Natural killer cell (primary cell): ENCODE measurements around the gene CEP57. TPM values are rescaled to one million over a fixed set of nuclear protein-coding genes. Genes with fewer than 3 reads are reported as not detected.
A peak's percentile ranks its signal among the peaks of the same experiment; 100 is the strongest.

Experiments used
- ATAC-seq, 3 donors: fragments of 150-1000 bp in 2 of 3; fragments of 200-7000 bp in 1 of 3; cut with Tn5 transposase; 1 replicate in 1 of 3; 2 replicates in 2 of 3; pipeline ENCODE4 v1.10.0; 2021; ENCODE audit warnings: mild to moderate bottlenecking in 2 of 3, moderate library complexity in 2 of 3
- DNase-seq, 2 donors: peaks; one replicate each; pipeline versions ENCODE4 v3.0.0 to v3.0.0-alpha.2; 2013 to 2021; ENCODE audit warnings: mixed read lengths in 1 of 2
- H3K27ac ChIP-seq: one replicate; pipeline ENCODE4 v1.5.1; 2013; ENCODE audit warnings: mild to moderate bottlenecking, low read length
- H3K27me3 ChIP-seq: one replicate; pipeline ENCODE4 v1.6.1; 2013; ENCODE audit warnings: low read length; ENCODE audit not compliant: control insufficient read depth, insufficient read depth
- H3K36me3 ChIP-seq: one replicate; pipeline ENCODE4 v1.6.1; 2013; ENCODE audit warnings: low read length; ENCODE audit not compliant: control insufficient read depth, insufficient read depth
- H3K4me1 ChIP-seq: one replicate; pipeline ENCODE4 v1.6.1; 2013; ENCODE audit warnings: low read length; ENCODE audit not compliant: control insufficient read depth, insufficient read depth
- H3K4me3 ChIP-seq: one replicate; pipeline ENCODE4 v1.5.1; 2013; ENCODE audit warnings: low read length
- H3K9me3 ChIP-seq: one replicate; pipeline ENCODE4 v1.6.1; 2013; ENCODE audit warnings: low read length; ENCODE audit not compliant: control insufficient read depth, insufficient read depth
- H3K27ac Mint-ChIP-seq, 2 donors: one replicate each; pipeline ENCODE4 v1.8.0; 2022; ENCODE audit warnings: mild to moderate bottlenecking in 2 of 2, mixed read lengths in 2 of 2, moderate library complexity in 1 of 2
- H3K27me3 Mint-ChIP-seq, 2 donors: one replicate each; pipeline ENCODE4 v1.8.0; 2022; ENCODE audit warnings: low read depth in 2 of 2, mixed read lengths in 2 of 2
- H3K36me3 Mint-ChIP-seq: one replicate; pipeline ENCODE4 v1.8.0; 2022; ENCODE audit warnings: mixed read lengths
- H3K4me1 Mint-ChIP-seq, 2 donors: one replicate each; pipeline ENCODE4 v1.8.0; 2022; ENCODE audit warnings: mixed read lengths in 2 of 2
- H3K4me3 Mint-ChIP-seq: one replicate; pipeline ENCODE4 v1.8.0; 2022; ENCODE audit warnings: mild to moderate bottlenecking, moderate library complexity, mixed read lengths
- H3K9me3 Mint-ChIP-seq, 2 donors: one replicate each; pipeline ENCODE4 v1.8.0; 2022; ENCODE audit warnings: mixed read lengths in 2 of 2
- WGBS: methylation state at CpG from one replicate; pipeline ENCODE4 v1.1.7; 2013; ENCODE audit warnings: missing lambda C conversion rate; ENCODE audit not compliant: insufficient coverage; 5-methylcytosine and 5-hydroxymethylcytosine counted together
- intact Hi-C: fragments of 100-400 bp; cut with micrococcal nuclease; formaldehyde crosslinking; loops from one replicate; pipeline ENCODE4 v1.14.2; 2022
- total RNA-seq, 4 donors: library from RNA; stranded (reverse); fragments of 120-200 nt in 1 of 4; gene quantifications; one replicate each; pipeline versions ENCODE4 v1.2.3 to v1.2.4, GENCODE V29; 2013 to 2022
- TF ChIP-seq, protein P1 (sequence below): fragments of 200-600 bp; IDR thresholded peaks from one replicate; pipeline ENCODE4 v1.8.0; 2022; ENCODE audit warnings: antibody characterized with exemption

CEP57 gene
- total RNA-seq, 3 donors from 2014 or later (not counting 1 experiment from before 2014, with no cell fraction given): 40.8 to 64.9 (median 55.1) TPM

- no peaks in the 10 kb centered on the region for H3K4me1 Mint-ChIP-seq
- DNase-seq: no peak
- H3K9me3 Mint-ChIP-seq: no peaks in the 10 kb centered on the region
- intact Hi-C loops: loop anchor here (5.0 to 10.0 kb wide), 3 partner anchors 974 to 1244 kb away; no protein-coding TSS in a partner anchor
- Histone ChIP-seq H3K9me3 (no peaks in the 10 kb centered on the region), H3K4me1 (no peaks in the 10 kb centered on the region), H3K27me3 (no peaks in the 10 kb centered on the region), H3K36me3 (no peaks in the 10 kb centered on the region), H3K4me3 (no peak overlapping the region), H3K27ac (no peak overlapping the region)
- 79% methylated on average over 1 of the region's 1 CpG for WGBS
- H3K36me3 Mint-ChIP-seq: no peaks in the 10 kb centered on the region
- H3K4me3 Mint-ChIP-seq: no peak overlapping the region
- no peak overlapping the region for H3K27ac Mint-ChIP-seq
- TF ChIP-seq, protein P1, sequence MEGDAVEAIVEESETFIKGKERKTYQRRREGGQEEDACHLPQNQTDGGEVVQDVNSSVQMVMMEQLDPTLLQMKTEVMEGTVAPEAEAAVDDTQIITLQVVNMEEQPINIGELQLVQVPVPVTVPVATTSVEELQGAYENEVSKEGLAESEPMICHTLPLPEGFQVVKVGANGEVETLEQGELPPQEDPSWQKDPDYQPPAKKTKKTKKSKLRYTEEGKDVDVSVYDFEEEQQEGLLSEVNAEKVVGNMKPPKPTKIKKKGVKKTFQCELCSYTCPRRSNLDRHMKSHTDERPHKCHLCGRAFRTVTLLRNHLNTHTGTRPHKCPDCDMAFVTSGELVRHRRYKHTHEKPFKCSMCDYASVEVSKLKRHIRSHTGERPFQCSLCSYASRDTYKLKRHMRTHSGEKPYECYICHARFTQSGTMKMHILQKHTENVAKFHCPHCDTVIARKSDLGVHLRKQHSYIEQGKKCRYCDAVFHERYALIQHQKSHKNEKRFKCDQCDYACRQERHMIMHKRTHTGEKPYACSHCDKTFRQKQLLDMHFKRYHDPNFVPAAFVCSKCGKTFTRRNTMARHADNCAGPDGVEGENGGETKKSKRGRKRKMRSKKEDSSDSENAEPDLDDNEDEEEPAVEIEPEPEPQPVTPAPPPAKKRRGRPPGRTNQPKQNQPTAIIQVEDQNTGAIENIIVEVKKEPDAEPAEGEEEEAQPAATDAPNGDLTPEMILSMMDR: no peak
- ATAC-seq: no peak
- peaks cover 13 to 37% of the 10 kb centered on the region in 2 donors for H3K27me3 Mint-ChIP-seq
Observed at GRCh38 chr11:95760941-95761340, 29.4 kb upstream of the CEP57 start.

DNA sequence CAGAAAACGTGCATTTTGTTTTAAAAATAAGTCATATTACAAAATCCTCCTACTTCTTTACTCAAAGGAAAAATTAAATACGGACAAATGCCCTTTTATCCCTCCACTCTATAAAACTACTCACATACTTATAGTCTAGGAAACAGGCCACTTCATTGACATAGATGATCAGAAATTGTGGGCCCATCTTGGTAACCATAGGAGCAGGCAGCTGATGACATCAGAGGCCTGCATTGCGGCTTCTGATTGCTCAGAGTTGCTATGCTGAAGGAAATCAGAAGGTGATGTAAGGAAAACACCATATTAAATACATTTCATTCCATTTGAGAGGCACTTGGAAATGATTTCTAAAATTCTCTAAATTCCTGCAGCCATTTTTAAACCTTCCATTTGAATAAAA, 27.8 kb upstream of the CEP57 start:
- TF ChIP-seq, protein P1: no peak
- no peak overlapping the region for H3K4me3 ChIP-seq
- Mint-ChIP-seq H3K4me3 (no peak overlapping the region), H3K9me3 (no peaks in the 10 kb centered on the region), H3K27ac (no peak overlapping the region), H3K4me1 (no peaks in the 10 kb centered on the region), H3K27me3 (peaks cover 13 to 37% of the 10 kb centered on the region in 2 donors), H3K36me3 (no peaks in the 10 kb centered on the region)
- WGBS: 89% methylated on average over 3 of the region's 3 CpGs
- DNase-seq (no peak), ATAC-seq (no peak)
- H3K36me3 ChIP-seq: no peaks in the 10 kb centered on the region
- intact Hi-C loops: loop anchor here (5.0 to 10.0 kb wide), 3 partner anchors 975 to 1245 kb away; no protein-coding TSS in a partner anchor
- H3K27me3 ChIP-seq: no peaks in the 10 kb centered on the region
- H3K9me3 ChIP-seq: no peaks in the 10 kb centered on the region
- H3K27ac ChIP-seq: no peak overlapping the region
- no peaks in the 10 kb centered on the region for H3K4me1 ChIP-seq

DNA sequence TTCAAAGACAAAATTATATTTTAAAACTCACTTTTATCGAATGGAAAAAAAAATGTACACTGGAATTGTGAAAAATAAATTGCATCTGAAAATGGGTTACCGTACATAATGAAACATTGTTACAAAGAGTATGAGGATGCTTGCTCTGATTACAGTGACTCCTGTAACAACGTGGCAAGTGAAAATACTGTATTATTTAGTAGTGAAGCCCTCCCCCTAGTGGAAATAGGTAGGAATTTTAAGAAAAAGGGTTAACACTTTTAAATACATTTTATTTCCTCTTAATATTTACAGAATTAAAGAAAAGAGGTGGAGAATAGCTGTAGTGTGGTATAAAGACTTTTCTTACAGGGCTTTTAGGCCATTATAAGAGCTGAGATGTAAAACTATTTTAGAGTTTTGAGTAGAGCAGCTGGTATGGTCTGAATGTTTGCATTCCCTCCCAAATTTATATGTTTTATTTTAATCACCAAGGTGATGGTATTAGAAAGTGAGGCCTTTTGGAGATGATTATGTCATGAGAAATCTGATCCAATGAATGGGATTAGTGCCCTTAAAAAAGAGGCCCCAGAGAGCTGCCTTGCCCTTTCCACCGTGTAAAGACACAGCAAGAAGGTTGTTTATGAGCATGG, 25.9 kb upstream of the CEP57 start:
- 31% methylated on average over 3 of the region's 4 CpGs for WGBS
- H3K27me3 Mint-ChIP-seq: peaks cover 8 to 30% of the 10 kb centered on the region in 2 donors
- no peaks in the 10 kb centered on the region for H3K9me3 Mint-ChIP-seq
- TF ChIP-seq, protein P1: peak; percentile 80
- ATAC-seq (peak; percentile 74 to 90 (median 77)), DNase-seq (peak in 1 of 2 donors; percentile 76)
- Histone ChIP-seq H3K27ac (no peak overlapping the region), H3K27me3 (no peaks in the 10 kb centered on the region), H3K9me3 (no peaks in the 10 kb centered on the region), H3K36me3 (peaks cover 4% of the 10 kb centered on the region), H3K4me3 (no peak overlapping the region), H3K4me1 (no peaks in the 10 kb centered on the region)
- no peaks in the 10 kb centered on the region for H3K36me3 Mint-ChIP-seq
- no peak overlapping the region for H3K27ac Mint-ChIP-seq
- intact Hi-C loops: loop anchor here (1.0 to 10.0 kb wide), 5 partner anchors 613 to 1247 kb away; no protein-coding TSS in a partner anchor
- no peak overlapping the region for H3K4me3 Mint-ChIP-seq
- H3K4me1 Mint-ChIP-seq: no peaks in the 10 kb centered on the region
